Ovary (tissue), 9 donors: ENCODE results near the gene ABCF2. TPM values are rescaled to one million over a fixed set of nuclear protein-coding genes. Genes with fewer than 3 reads are reported as not detected.

Source experiments
- DNase-seq, 5 donors: peaks; one replicate each; pipeline ENCODE4 v3.0.0-alpha.2; 2019 to 2020
- H3K27ac ChIP-seq, 2 donors: fragments of 200-600 bp; one replicate each; pipeline versions ENCODE4 v1.5.1 to v1.8.0; 2019 to 2022
- H3K27me3 ChIP-seq: fragments of 200-600 bp; one replicate; pipeline ENCODE4 v1.8.0; 2022
- H3K36me3 ChIP-seq: fragments of 200-600 bp; sonication (generic); one replicate; pipeline ENCODE4 v1.5.1; 2019
- H3K4me1 ChIP-seq: one replicate; pipeline ENCODE4 v1.8.1; 2013; ENCODE audit warnings: mild to moderate bottlenecking, moderate library complexity; ENCODE audit not compliant: insufficient read depth
- H3K4me3 ChIP-seq: fragments of 200-600 bp; sonication (generic); one replicate; pipeline ENCODE4 v1.5.1; 2017
- H3K9me3 ChIP-seq, 2 donors: fragments of 200-600 bp in 1 of 2; sonication (generic) in 1 of 2; one replicate each; pipeline versions ENCODE4 v1.5.1 to v1.8.1; 2013 to 2019; ENCODE audit warnings: mild to moderate bottlenecking in 1 of 2, moderate library complexity in 1 of 2
- EP300 ChIP-seq: sonication (generic); formaldehyde crosslinking; IDR thresholded peaks from one replicate; pipeline ENCODE4 v1.6.1; 2017; ENCODE audit warnings: antibody characterized with exemption
- POLR2A ChIP-seq: fragments of 450-650 bp; IDR thresholded peaks from one replicate; pipeline ENCODE4 v1.6.1; 2017; ENCODE audit warnings: antibody characterized with exemption, mild to moderate bottlenecking, moderate library complexity
- WGBS, 3 donors: extraction: QIAGEN DNeasy Blood & Tissue Kit in 1 of 3; methylation state at CpG; one replicate each; pipeline versions ENCODE4 v1.1.5 to v1.1.7; 2013 to 2017; 5-methylcytosine and 5-hydroxymethylcytosine counted together
- intact Hi-C, 4 donors: fragments of 100-400 bp; cut with DNase I; formaldehyde crosslinking; loops; one replicate each; pipeline versions ENCODE4 v1.11.0 to v1.15.1; 2022 to 2023
- polyA plus RNA-seq, 2 donors: library from polyadenylated mRNA; stranded (reverse); fragments of 200-250 nt in 1 of 2; fragments of 350-450 nt in 1 of 2; fragmentation: Illumina TruSeq in 1 of 2; extraction: RNeasy Lipid Tissue Mini Kit (QIAGEN cat#74804) in 1 of 2; gene quantifications; one replicate each; pipeline ENCODE4 v1.2.3, GENCODE V29; 2013 to 2014
- total RNA-seq, 7 donors: library from RNA; depleted of rRNA in 2 of 7; stranded (reverse); fragments of >200 nt in 2 of 7; fragmentation: NEBNext Ultra II Directional in 3 of 7; extraction: Animal tissue kit (Norgen Biotek cat#: 25700) in 3 of 7; gene quantifications; one replicate each; pipeline versions ENCODE4 v1.1.0 to v1.2.4, GENCODE V29; 2016 to 2023
- TF ChIP-seq, protein P1 (sequence below), 3 donors: fragments of 450-650 bp in 2 of 3; fragments of 200-600 bp in 1 of 3; IDR thresholded peaks; one replicate each; pipeline versions ENCODE4 v1.5.1 to v1.8.0; 2016 to 2022; ENCODE audit warnings: antibody characterized with exemption in 3 of 3, mild to moderate bottlenecking in 1 of 3
- donor health status: DM: no; HTN: no; CAD: no; lungs with moderate emphysema.
- donor health status: DM: no; HTN: no; CAD: no.
- donor health status: Bipolar disorder and iron deficiency.
- donor health status: DM: yes; HTN: yes; CAD: no.
- donor health status: DM: no; HTN: no; CAD: no.
- donor health status: DM: yes; HTN: yes; CAD: no.

ABCF2 gene
- total and polyA plus RNA-seq, 9 donors, result 13.6 to 40.3 (median 27.6) TPM

DNA sequence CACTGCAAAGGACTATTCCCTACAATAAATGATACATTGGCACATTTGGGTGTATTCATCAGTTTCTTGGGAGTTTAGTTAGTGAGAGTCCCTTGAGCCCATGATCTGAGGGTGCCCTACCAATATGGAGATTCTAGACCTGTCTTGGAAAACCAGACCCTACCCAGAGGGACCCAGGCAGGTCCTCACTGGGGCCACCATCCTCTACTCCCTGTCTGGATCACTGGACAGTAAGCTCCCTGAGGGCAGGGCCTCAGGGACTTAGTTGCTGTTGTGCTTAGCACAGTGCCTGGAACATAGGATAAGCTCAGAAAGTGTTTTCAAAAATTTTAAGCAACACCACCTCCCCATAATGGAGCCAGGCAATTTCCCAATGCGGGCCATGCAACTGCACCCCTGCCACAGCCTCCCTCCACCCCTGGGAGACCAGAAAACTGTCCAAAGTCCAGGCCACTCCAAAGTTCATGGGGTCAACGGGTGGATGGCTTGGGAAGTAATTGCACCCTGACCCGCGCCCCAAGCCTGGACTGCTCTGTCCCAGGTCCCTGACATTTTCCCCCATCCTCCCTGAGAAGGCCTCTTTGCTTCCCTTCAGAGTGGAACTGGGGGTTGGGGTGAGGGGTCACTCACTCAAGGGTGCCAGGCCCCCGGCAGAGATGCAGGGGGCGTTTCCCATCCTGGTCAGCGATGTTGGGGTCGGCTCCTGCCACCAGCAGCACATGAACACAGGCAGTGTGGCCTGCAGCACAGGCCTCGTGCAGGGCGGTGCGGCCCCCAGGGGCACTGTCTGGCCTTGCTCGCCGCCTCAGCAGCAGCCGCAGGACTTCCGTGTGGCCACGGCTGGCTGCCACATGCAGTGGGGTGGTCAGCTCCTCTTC lies 41.0 kb downstream of the ABCF2 start:
- 78 to 85% (median 83%) methylated on average over 8 to 16 of the region's 16 CpGs for WGBS, 3 donors
- Histone ChIP-seq H3K36me3 (no peaks in the 10 kb centered on the region), H3K27ac (no peak overlapping the region), H3K27me3 (no peaks in the 10 kb centered on the region), H3K4me1 (no peaks in the 10 kb centered on the region), H3K4me3 (no peak overlapping the region), H3K9me3 (no peaks in the 10 kb centered on the region)
- intact Hi-C loops, result no loop called here
- TF ChIP-seq POLR2A, result no peak
- TF ChIP-seq EP300, result no peak
- TF ChIP-seq, protein P1, sequence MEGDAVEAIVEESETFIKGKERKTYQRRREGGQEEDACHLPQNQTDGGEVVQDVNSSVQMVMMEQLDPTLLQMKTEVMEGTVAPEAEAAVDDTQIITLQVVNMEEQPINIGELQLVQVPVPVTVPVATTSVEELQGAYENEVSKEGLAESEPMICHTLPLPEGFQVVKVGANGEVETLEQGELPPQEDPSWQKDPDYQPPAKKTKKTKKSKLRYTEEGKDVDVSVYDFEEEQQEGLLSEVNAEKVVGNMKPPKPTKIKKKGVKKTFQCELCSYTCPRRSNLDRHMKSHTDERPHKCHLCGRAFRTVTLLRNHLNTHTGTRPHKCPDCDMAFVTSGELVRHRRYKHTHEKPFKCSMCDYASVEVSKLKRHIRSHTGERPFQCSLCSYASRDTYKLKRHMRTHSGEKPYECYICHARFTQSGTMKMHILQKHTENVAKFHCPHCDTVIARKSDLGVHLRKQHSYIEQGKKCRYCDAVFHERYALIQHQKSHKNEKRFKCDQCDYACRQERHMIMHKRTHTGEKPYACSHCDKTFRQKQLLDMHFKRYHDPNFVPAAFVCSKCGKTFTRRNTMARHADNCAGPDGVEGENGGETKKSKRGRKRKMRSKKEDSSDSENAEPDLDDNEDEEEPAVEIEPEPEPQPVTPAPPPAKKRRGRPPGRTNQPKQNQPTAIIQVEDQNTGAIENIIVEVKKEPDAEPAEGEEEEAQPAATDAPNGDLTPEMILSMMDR (IDR thresholded peaks at IDR 0.05), result no peak
- DNase-seq, result peak in 1 of 5 donors; percentile 13

DNA sequence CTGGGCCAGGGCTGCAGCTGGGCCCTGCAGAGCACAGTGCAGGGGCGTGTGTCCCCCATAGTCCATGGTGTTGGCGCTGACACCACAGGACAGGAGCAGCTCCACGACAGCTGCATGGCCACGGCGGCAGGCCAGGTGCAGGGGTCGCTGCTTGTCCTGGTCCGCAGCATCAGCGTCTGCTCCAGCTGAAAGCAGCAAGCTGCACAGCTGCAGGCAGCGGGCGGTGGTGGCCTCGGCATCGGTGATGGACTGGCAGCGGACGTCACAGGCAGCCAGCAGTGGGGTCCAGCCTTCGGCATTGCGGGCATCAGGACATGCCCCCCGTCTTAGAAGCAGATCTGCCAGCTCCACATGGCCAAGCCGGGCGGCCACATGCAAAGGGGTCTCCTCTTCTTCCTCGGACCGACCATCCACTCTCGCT lies 46.0 kb downstream of the ABCF2 start:
- intact Hi-C loops, result no loop called here
- no peaks in the 10 kb centered on the region for H3K36me3 ChIP-seq
- no peaks in the 10 kb centered on the region for H3K27me3 ChIP-seq
- no peaks in the 10 kb centered on the region for H3K9me3 ChIP-seq
- no peak overlapping the region for H3K4me3 ChIP-seq
- TF ChIP-seq EP300 (no peak), POLR2A (no peak)
- TF ChIP-seq, protein P1 (IDR thresholded peaks at IDR 0.05), result no peak
- DNase-seq, result no peak
- H3K27ac ChIP-seq, result no peak overlapping the region
- H3K4me1 ChIP-seq, result no peaks in the 10 kb centered on the region
- WGBS, 3 donors, result 62 to 80% (median 70%) methylated on average over 18 to 22 of the region's 22 CpGs

DNA sequence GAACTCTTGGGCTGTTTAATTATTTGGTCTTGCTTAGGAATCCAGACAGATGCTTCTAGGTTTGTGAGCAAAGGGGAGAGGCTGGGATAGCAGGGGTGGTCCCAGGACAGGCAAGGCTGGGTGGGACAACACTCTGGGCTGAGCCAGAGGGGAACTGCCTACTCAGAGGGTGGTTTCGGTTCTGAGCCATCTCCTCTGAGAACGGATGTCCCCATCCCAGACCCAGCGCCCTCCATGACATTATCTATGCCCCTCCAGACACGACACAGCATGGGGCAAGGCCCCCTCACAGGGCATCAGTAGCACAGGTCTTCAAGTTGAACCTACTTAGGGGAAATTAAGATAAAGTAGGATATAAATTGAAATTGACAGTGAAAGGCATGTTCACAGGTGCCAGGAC lies 47.1 kb downstream of the ABCF2 start:
- no peaks in the 10 kb centered on the region for H3K36me3 ChIP-seq
- no peak overlapping the region for H3K4me3 ChIP-seq
- TF ChIP-seq EP300, result no peak
- no peak overlapping the region for H3K27ac ChIP-seq
- no peak for DNase-seq
- no peaks in the 10 kb centered on the region for H3K9me3 ChIP-seq
- no peaks in the 10 kb centered on the region for H3K27me3 ChIP-seq
- intact Hi-C loops, result loop anchor here in 1 of 4 donors (5.0 kb wide), 1 partner anchor 53 kb away; no protein-coding TSS in a partner anchor
- no peaks in the 10 kb centered on the region for H3K4me1 ChIP-seq
- 72 to 75% (median 74%) methylated on average over 4 of the region's 4 CpGs for WGBS, 3 donors

DNA sequence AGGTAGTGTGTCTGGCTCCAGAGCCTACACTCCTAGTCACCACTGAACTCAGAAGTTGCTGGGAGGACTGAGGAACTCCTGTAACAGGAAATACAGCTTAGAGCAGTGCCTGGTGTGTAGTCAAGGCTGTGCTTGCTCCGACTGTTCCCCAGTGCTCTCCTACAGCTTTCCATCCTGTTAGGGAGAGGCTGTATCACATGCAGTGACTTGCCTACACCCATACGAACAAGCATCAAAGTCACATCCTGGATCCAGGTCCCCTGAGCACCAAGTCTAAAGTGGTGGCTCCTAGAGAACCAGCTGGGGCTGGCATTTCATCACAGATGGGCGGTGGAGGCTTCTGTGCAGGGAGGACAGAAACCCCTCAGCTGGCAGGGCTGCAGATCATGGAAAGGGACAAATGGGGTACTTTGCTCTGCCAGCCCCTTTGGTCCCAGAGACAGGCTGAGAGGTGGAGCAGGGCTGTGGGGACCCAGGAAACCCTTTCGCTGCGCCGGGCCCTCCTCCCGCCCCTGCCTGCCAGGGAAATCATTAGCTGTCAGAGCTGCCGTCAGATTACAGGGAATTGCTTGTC lies 47.6 kb downstream of the ABCF2 start:
- no peaks in the 10 kb centered on the region for H3K27me3 ChIP-seq
- no peak for DNase-seq
- H3K36me3 ChIP-seq, result no peaks in the 10 kb centered on the region
- no peak overlapping the region for H3K27ac ChIP-seq
- WGBS, 3 donors, result 83% methylated on average over 8 of the region's 8 CpGs
- TF ChIP-seq POLR2A (no peak), EP300 (no peak)
- TF ChIP-seq, protein P1 (IDR thresholded peaks at IDR 0.05), result no peak
- no peaks in the 10 kb centered on the region for H3K4me1 ChIP-seq
- H3K9me3 ChIP-seq, result no peaks in the 10 kb centered on the region
- no peak overlapping the region for H3K4me3 ChIP-seq
- intact Hi-C loops, result loop anchor here in 1 of 4 donors (5.0 kb wide), 1 partner anchor 52 kb away; no protein-coding TSS in a partner anchor
